ENCODE results near the gene ANO3. TPM values are rescaled to one million over a fixed set of nuclear protein-coding genes. Genes with fewer than 3 reads are reported as not detected.
"Not testable (repeated sequence)": the region's sequence is repeated elsewhere in the genome, so short reads cannot be mapped to it uniquely, and the experiment has no call there.

Gene ANO3
- total RNA-seq, 1 donor from 2014 or later: 0.29 TPM

GRCh38 chr11:26583550-26583949 lies 251.6 kb downstream of the ANO3 start:
- Mint-ChIP-seq H3K4me3 (peak overlapping the region; percentile 13), H3K36me3 (no peaks in the 10 kb centered on the region), H3K4me1 (ENCODE audit: unreplicated experiment) (peaks cover 19% of the 10 kb centered on the region), H3K27ac (peak overlapping the region; percentile 83), H3K9me3 (no peaks in the 10 kb centered on the region), H3K27me3 (no peaks in the 10 kb centered on the region)
- no peak for DNase-seq (ENCODE audit: extremely low spot score, unreplicated experiment)
- TF ChIP-seq CTCF (conservative IDR thresholded peaks at IDR 0.05): no peak

GRCh38 chr11:26584818-26585217 lies 252.9 kb downstream of the ANO3 start:
- Mint-ChIP-seq H3K36me3 (no peaks in the 10 kb centered on the region), H3K4me3 (peak overlapping the region; percentile 18), H3K27ac (peak overlapping the region; percentile 83), H3K9me3 (no peaks in the 10 kb centered on the region), H3K4me1 (ENCODE audit: unreplicated experiment) (peaks cover 12% of the 10 kb centered on the region), H3K27me3 (no peaks in the 10 kb centered on the region)
- TF ChIP-seq CTCF (conservative IDR thresholded peaks at IDR 0.05): no peak
- DNase-seq (ENCODE audit: extremely low spot score, unreplicated experiment): no peak

GRCh38 chr11:26587073-26587472 lies 255.1 kb downstream of the ANO3 start:
- H3K27ac Mint-ChIP-seq: peak overlapping the region; percentile 73
- peak overlapping the region; percentile 12 for H3K4me3 Mint-ChIP-seq
- H3K36me3 Mint-ChIP-seq: no peaks in the 10 kb centered on the region
- TF ChIP-seq CTCF (conservative IDR thresholded peaks at IDR 0.05): no peak
- no peak for DNase-seq (ENCODE audit: extremely low spot score, unreplicated experiment)
- H3K4me1 Mint-ChIP-seq (ENCODE audit: unreplicated experiment): peaks cover 7% of the 10 kb centered on the region
- no peaks in the 10 kb centered on the region for H3K27me3 Mint-ChIP-seq
- H3K9me3 Mint-ChIP-seq: peaks cover 9% of the 10 kb centered on the region

- no peaks in the 10 kb centered on the region for H3K27me3 Mint-ChIP-seq
- no peak for DNase-seq (ENCODE audit: extremely low spot score, unreplicated experiment)
- no peaks in the 10 kb centered on the region for H3K36me3 Mint-ChIP-seq
- TF ChIP-seq CTCF (conservative IDR thresholded peaks at IDR 0.05): no peak
- peak overlapping the region; percentile 73 for H3K27ac Mint-ChIP-seq
- peaks cover 15% of the 10 kb centered on the region for H3K9me3 Mint-ChIP-seq
- H3K4me1 Mint-ChIP-seq (ENCODE audit: unreplicated experiment): no peaks in the 10 kb centered on the region
- H3K4me3 Mint-ChIP-seq: peak overlapping the region; percentile 0
Observed at GRCh38 chr11:26593691-26594090, 261.8 kb downstream of the ANO3 start.

GRCh38 chr11:26595207-26595865 lies 263.4 kb downstream of the ANO3 start:
- not testable (repeated sequence) for H3K27ac Mint-ChIP-seq; H3K4me1 Mint-ChIP-seq (ENCODE audit: unreplicated experiment); H3K4me3 Mint-ChIP-seq; H3K27me3 Mint-ChIP-seq; DNase-seq (ENCODE audit: extremely low spot score, unreplicated experiment); H3K36me3 Mint-ChIP-seq
- peaks cover 15% of the 10 kb centered on the region for H3K9me3 Mint-ChIP-seq

GRCh38 chr11:26597049-26597689 lies 265.2 kb downstream of the ANO3 start:
- not testable (repeated sequence) for H3K4me1 Mint-ChIP-seq (ENCODE audit: unreplicated experiment); H3K9me3 Mint-ChIP-seq; H3K36me3 Mint-ChIP-seq; DNase-seq (ENCODE audit: extremely low spot score, unreplicated experiment); H3K27me3 Mint-ChIP-seq; H3K4me3 Mint-ChIP-seq; H3K27ac Mint-ChIP-seq

All from type B pancreatic cell (in vitro differentiated cells).